B cell (primary cell): ENCODE results near the gene SLC15A3. TPM values are rescaled to one million over a fixed set of nuclear protein-coding genes. Genes with fewer than 3 reads are reported as not detected.

Source experiments
- ATAC-seq: fragments of 200-7000 bp; cut with Tn5 transposase; one replicate; pipeline ENCODE4 v1.10.0; 2021; ENCODE audit warnings: low read depth, mild to moderate bottlenecking, moderate number of reproducible peaks, moderate library complexity
- CTCF ChIA-PET: fragments of 350-600 bp; sonication (Branson Sonifier 250); formaldehyde crosslinking; loops from one replicate; lab custom pipeline; 2021; ENCODE audit warnings: antibody characterized with exemption, inconsistent platforms; lab: Charles Lee
- POLR2A ChIA-PET: fragments of 350-600 bp; sonication (Branson Sonifier 250); formaldehyde crosslinking; loops from one replicate; lab custom pipeline; 2021; ENCODE audit warnings: antibody characterized with exemption; lab: Charles Lee
- DNase-seq: peaks from one replicate; pipeline ENCODE4 v3.0.0; 2013
- H2AFZ ChIP-seq: 2 replicates; pipeline ENCODE4 v1.6.1; 2012; ENCODE audit warnings: mild to moderate bottlenecking, low read depth, low read length; ENCODE audit not compliant: insufficient read depth, poor library complexity, severe bottlenecking
- H3K27ac ChIP-seq, 2 donors: 1 replicate in 1 of 2; 2 replicates in 1 of 2; pipeline ENCODE4 v1.5.1; 2012 to 2013; ENCODE audit warnings: low read length in 2 of 2, mild to moderate bottlenecking in 2 of 2, moderate library complexity in 1 of 2
- H3K27me3 ChIP-seq, 4 experiments: fragments of 200-600 bp in 1 of 4; sonication (generic) in 1 of 4; replicated peaks in 1 of 4; 1 replicate in 2 of 4; 2 replicates in 2 of 4; pipeline versions ENCODE4 v1.6.1 to v1.7.0; 2013 to 2016; ENCODE audit warnings: low read length in 3 of 4, mild to moderate bottlenecking in 2 of 4, mixed read lengths in 1 of 4, moderate library complexity in 1 of 4; ENCODE audit not compliant: insufficient read depth in 4 of 4, control insufficient read depth in 3 of 4; ENCODE audit errors: control extremely low read depth in 1 of 4
- H3K36me3 ChIP-seq, 2 experiments: replicated peaks in 1 of 2; 1 replicate in 1 of 2; 2 replicates in 1 of 2; pipeline versions ENCODE4 v1.6.1 to v1.7.1; 2013; ENCODE audit warnings: low read length in 1 of 2; ENCODE audit not compliant: insufficient read depth in 2 of 2, control insufficient read depth in 1 of 2; ENCODE audit errors: control extremely low read depth in 1 of 2, extremely low read depth in 1 of 2
- H3K4me1 ChIP-seq, 2 donors: fragments of 200-600 bp in 1 of 2; sonication (generic) in 1 of 2; 1 replicate in 1 of 2; 2 replicates in 1 of 2; pipeline versions ENCODE4 v1.5.1 to v1.6.1; 2013 to 2017; ENCODE audit warnings: low read length in 2 of 2; ENCODE audit not compliant: control insufficient read depth in 2 of 2, insufficient read depth in 2 of 2
- H3K4me2 ChIP-seq: replicated peaks from 2 replicates; pipeline ENCODE3; 2012; ENCODE audit warnings: mild to moderate bottlenecking, low read depth, low read length; ENCODE audit not compliant: poor library complexity, severe bottlenecking
- H3K4me3 ChIP-seq, 5 experiments: fragments of 200-600 bp in 1 of 5; sonication (generic) in 1 of 5; 1 replicate in 3 of 5; 2 replicates in 2 of 5; pipeline versions ENCODE4 v1.5.1 to v1.7.0; 2011 to 2016; ENCODE audit warnings: low read length in 4 of 5, mild to moderate bottlenecking in 4 of 5, low read depth in 2 of 5, control low read depth in 1 of 5, moderate library complexity in 1 of 5; ENCODE audit not compliant: insufficient read depth in 1 of 5; ENCODE audit errors: control extremely low read depth in 1 of 5, extremely low read depth in 1 of 5
- H3K79me2 ChIP-seq: fragments of 200-600 bp; sonication (generic); one replicate; pipeline ENCODE4 v1.6.0; 2016; ENCODE audit warnings: low read length; ENCODE audit not compliant: control insufficient read depth, insufficient read depth
- H3K9ac ChIP-seq: fragments of 200-600 bp; sonication (generic); 2 replicates; pipeline ENCODE4 v1.6.1; 2017; ENCODE audit warnings: mild to moderate bottlenecking, low read length, moderate library complexity
- H3K9me3 ChIP-seq, 3 donors: one replicate each; pipeline versions ENCODE4 v1.6.1 to v1.7.1; 2013; ENCODE audit warnings: low read length in 2 of 3; ENCODE audit not compliant: control insufficient read depth in 2 of 3, insufficient read depth in 1 of 3; ENCODE audit errors: control extremely low read depth in 1 of 3
- H4K20me1 ChIP-seq: 2 replicates; pipeline ENCODE4 v1.6.0; 2012; ENCODE audit warnings: mild to moderate bottlenecking, low read length; ENCODE audit not compliant: insufficient read depth, control insufficient read depth, poor library complexity, severe bottlenecking
- H3K27ac Mint-ChIP-seq: one replicate; pipeline ENCODE4 v1.8.0; 2021; ENCODE audit warnings: mixed read lengths
- H3K27me3 Mint-ChIP-seq: one replicate; pipeline ENCODE4 v1.8.0; 2021; ENCODE audit warnings: mixed read lengths
- H3K4me1 Mint-ChIP-seq: one replicate; pipeline ENCODE4 v1.8.0; 2021; ENCODE audit warnings: mixed read lengths
- H3K4me3 Mint-ChIP-seq: one replicate; pipeline ENCODE4 v1.8.0; 2021; ENCODE audit warnings: mixed read lengths
- H3K9me3 Mint-ChIP-seq: one replicate; pipeline ENCODE4 v1.8.0; 2022; ENCODE audit warnings: mixed read lengths; ENCODE audit not compliant: insufficient read depth
- EZH2 ChIP-seq: IDR thresholded peaks from 2 replicates; pipeline ENCODE4 v1.6.1; 2012; ENCODE audit warnings: borderline replicate concordance, low read depth, mild to moderate bottlenecking, moderate library complexity, low read length; ENCODE audit not compliant: insufficient read depth, poor library complexity, severe bottlenecking
- WGBS: methylation state at CpG from one replicate; pipeline ENCODE4 v1.1.5; 2013; ENCODE audit warnings: missing lambda C conversion rate; ENCODE audit not compliant: insufficient coverage; 5-methylcytosine and 5-hydroxymethylcytosine counted together
- intact Hi-C: fragments of 100-400 bp; cut with micrococcal nuclease; formaldehyde crosslinking; loops from one replicate; pipeline ENCODE4 v1.10.0; 2022
- polyA plus RNA-seq: library from polyadenylated mRNA; depleted of rRNA; stranded (reverse); fragments of >200 nt; gene quantifications from 2 replicates; pipeline ENCODE4 v1.2.3, GENCODE V29; 2012
- total RNA-seq, 2 donors: library from RNA; stranded (reverse); fragments of 120-200 nt in 1 of 2; gene quantifications; 1 replicate in 1 of 2; 2 replicates in 1 of 2; pipeline versions ENCODE4 v1.2.3 to v1.2.4, GENCODE V29; 2013 to 2022
- TF ChIP-seq, protein P1 (sequence below): fragments of 200-600 bp; IDR thresholded peaks from one replicate; pipeline ENCODE4 v1.8.0; 2022; ENCODE audit warnings: antibody characterized with exemption, mild to moderate bottlenecking

Gene SLC15A3
- total and polyA plus RNA-seq, 2 donors (not counting 1 experiment from before 2014, with no cell fraction given): 61.5 to 91.4 TPM

DNA sequence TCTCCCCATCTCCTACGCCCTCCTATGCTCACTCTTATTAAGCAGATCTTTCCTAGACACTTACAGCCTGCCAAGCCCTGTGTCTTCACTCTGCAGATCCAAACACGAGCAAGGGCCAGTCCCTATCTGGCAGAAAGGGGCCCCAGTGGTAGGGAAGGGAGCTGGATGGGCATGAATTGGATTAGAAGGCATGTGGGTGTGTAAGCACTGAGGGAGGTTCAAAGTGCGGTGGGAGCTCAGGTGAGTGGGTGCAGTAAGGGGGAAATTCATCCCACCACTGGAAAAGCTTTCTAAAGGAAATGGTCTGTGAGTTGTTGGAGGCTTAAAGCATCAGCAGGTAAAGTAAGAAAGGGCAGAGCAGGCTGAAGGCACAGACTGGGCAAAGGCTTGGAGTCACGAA is 22.2 kb downstream of the SLC15A3 start:
- Histone ChIP-seq H3K4me1 (peaks cover 37 to 57% of the 10 kb centered on the region in 2 donors), H3K4me3 (no peak overlapping the region), H3K27me3 (peaks cover 0 to 9% (median 2%) of the 10 kb centered on the region in 4 experiments), H3K36me3 (no peaks in the 10 kb centered on the region), H3K79me2 (no peaks in the 10 kb centered on the region), H3K9me3 (peaks cover 0 to 4% (median 0%) of the 10 kb centered on the region in 3 donors), H2AFZ (no peak overlapping the region), H3K27ac (no peak overlapping the region), H4K20me1 (no peaks in the 10 kb centered on the region), H3K9ac (no peak overlapping the region), H3K4me2 (no peak overlapping the region)
- POLR2A ChIA-PET: interaction anchor here (11.4 kb wide), 1 partner anchor 13 kb away, joined by 96 read pairs; the partner anchor contains the start of gene TMEM109
- H3K4me1 Mint-ChIP-seq: peaks cover 56% of the 10 kb centered on the region
- H3K4me3 Mint-ChIP-seq: no peak overlapping the region
- intact Hi-C loops: no loop called here
- no peak for DNase-seq
- H3K27me3 Mint-ChIP-seq: peaks cover 7% of the 10 kb centered on the region
- H3K9me3 Mint-ChIP-seq: no peaks in the 10 kb centered on the region
- WGBS: 82% methylated on average over 4 of the region's 4 CpGs
- H3K27ac Mint-ChIP-seq: peak overlapping the region; percentile 74
- CTCF ChIA-PET: interaction anchor here (0.9 to 5.6 kb wide), 3 partner anchors 11 to 99 kb away, joined by 3 to 26 read pairs (median 5); partner anchors contain the start of gene TMEM109
- ATAC-seq: no peak
- TF ChIP-seq EZH2: no peak
- TF ChIP-seq, protein P1, sequence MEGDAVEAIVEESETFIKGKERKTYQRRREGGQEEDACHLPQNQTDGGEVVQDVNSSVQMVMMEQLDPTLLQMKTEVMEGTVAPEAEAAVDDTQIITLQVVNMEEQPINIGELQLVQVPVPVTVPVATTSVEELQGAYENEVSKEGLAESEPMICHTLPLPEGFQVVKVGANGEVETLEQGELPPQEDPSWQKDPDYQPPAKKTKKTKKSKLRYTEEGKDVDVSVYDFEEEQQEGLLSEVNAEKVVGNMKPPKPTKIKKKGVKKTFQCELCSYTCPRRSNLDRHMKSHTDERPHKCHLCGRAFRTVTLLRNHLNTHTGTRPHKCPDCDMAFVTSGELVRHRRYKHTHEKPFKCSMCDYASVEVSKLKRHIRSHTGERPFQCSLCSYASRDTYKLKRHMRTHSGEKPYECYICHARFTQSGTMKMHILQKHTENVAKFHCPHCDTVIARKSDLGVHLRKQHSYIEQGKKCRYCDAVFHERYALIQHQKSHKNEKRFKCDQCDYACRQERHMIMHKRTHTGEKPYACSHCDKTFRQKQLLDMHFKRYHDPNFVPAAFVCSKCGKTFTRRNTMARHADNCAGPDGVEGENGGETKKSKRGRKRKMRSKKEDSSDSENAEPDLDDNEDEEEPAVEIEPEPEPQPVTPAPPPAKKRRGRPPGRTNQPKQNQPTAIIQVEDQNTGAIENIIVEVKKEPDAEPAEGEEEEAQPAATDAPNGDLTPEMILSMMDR: no peak

GRCh38 chr11:60928563-60929001 is 23.4 kb downstream of the SLC15A3 start:
- POLR2A ChIA-PET: interaction anchor here (11.4 kb wide), 1 partner anchor 12 kb away, joined by 96 read pairs; the partner anchor contains the start of gene TMEM109
- 97% methylated on average over 16 of the region's 20 CpGs for WGBS
- H3K27ac Mint-ChIP-seq: no peak overlapping the region
- Histone ChIP-seq H3K79me2 (no peaks in the 10 kb centered on the region), H3K27me3 (peaks cover 0 to 20% (median 5%) of the 10 kb centered on the region in 4 experiments), H3K9me3 (peaks cover 0 to 4% (median 0%) of the 10 kb centered on the region in 3 donors), H3K4me2 (no peak overlapping the region), H3K4me3 (no peak overlapping the region), H3K27ac (no peak overlapping the region), H3K9ac (no peak overlapping the region), H2AFZ (no peak overlapping the region), H3K4me1 (peaks cover 47 to 61% of the 10 kb centered on the region in 2 donors), H3K36me3 (no peaks in the 10 kb centered on the region), H4K20me1 (peaks cover 6% of the 10 kb centered on the region)
- DNase-seq (no peak), ATAC-seq (no peak)
- TF ChIP-seq, protein P1: no peak
- TF ChIP-seq EZH2: no peak
- no peak overlapping the region for H3K4me3 Mint-ChIP-seq
- intact Hi-C loops: no loop called here
- CTCF ChIA-PET: interaction anchor here (0.9 to 5.6 kb wide), 2 partner anchors 13 to 98 kb away, joined by 3 to 26 read pairs; partner anchors contain the start of gene TMEM109
- H3K9me3 Mint-ChIP-seq: no peaks in the 10 kb centered on the region
- H3K4me1 Mint-ChIP-seq: peaks cover 53% of the 10 kb centered on the region
- H3K27me3 Mint-ChIP-seq: peaks cover 7% of the 10 kb centered on the region
